Body of pancreas (tissue), 4 donors: Measurements from ENCODE around the gene TMEM154. TPM values are rescaled to one million over a fixed set of nuclear protein-coding genes. Genes with fewer than 3 reads are reported as not detected.

Source experiments
- ATAC-seq: fragments of 150-250 bp; one replicate; pipeline ENCODE4 v1.9.1; 2016
- DNase-seq, 4 donors: peaks; one replicate each; pipeline ENCODE4 v3.0.0-alpha.2; 2019
- H3K27ac ChIP-seq, 4 donors: fragments of 200-600 bp; sonication (generic); 1 replicate in 3 of 4; 2 replicates in 1 of 4; pipeline versions ENCODE4 v1.5.1 to v1.6.1; 2016 to 2019; ENCODE audit warnings: mild to moderate bottlenecking in 1 of 4, mixed read lengths in 1 of 4, moderate library complexity in 1 of 4
- H3K27me3 ChIP-seq, 2 donors: fragments of 200-600 bp; sonication (generic); one replicate each; pipeline ENCODE4 v1.6.0; 2016; ENCODE audit warnings: mild to moderate bottlenecking in 1 of 2
- H3K36me3 ChIP-seq, 2 donors: fragments of 200-600 bp; sonication (generic); replicated peaks in 1 of 2; 2 replicates each; pipeline ENCODE4 v1.5.1; 2016; ENCODE audit warnings: low read depth in 2 of 2; ENCODE audit not compliant: insufficient read depth in 1 of 2
- H3K4me1 ChIP-seq: fragments of 200-600 bp; sonication (generic); one replicate; pipeline ENCODE4 v1.6.0; 2016
- H3K4me3 ChIP-seq, 2 donors: fragments of 200-600 bp; sonication (generic); 1 replicate in 1 of 2; 2 replicates in 1 of 2; pipeline ENCODE4 v1.5.1; 2016 to 2019
- H3K9me3 ChIP-seq, 3 donors: fragments of 200-600 bp; sonication (generic); 1 replicate in 2 of 3; 2 replicates in 1 of 3; pipeline ENCODE4 v1.5.1; 2016
- CTCF ChIP-seq, 7 experiments: fragments of 450-650 bp in 4 of 7; fragments of 200-600 bp in 3 of 7; sonication (generic) in 3 of 7; IDR thresholded peaks; one replicate each; pipeline ENCODE4 v1.5.1; 2016 to 2019; ENCODE audit warnings: antibody characterized with exemption in 7 of 7
- POLR2A ChIP-seq, 3 donors: fragments of 450-650 bp; IDR thresholded peaks; one replicate each; pipeline ENCODE4 v1.6.1; 2016; ENCODE audit warnings: antibody characterized with exemption in 3 of 3, mild to moderate bottlenecking in 2 of 3
- WGBS, 2 donors: methylation state at CpG; one replicate each; pipeline ENCODE4 v1.1.5; 2017; 5-methylcytosine and 5-hydroxymethylcytosine counted together
- intact Hi-C: fragments of 100-400 bp; cut with DNase I; formaldehyde crosslinking; loops from one replicate; pipeline ENCODE4 v1.15.1; 2023
- total RNA-seq, 2 donors: library from RNA; depleted of rRNA; stranded (reverse); fragments of >200 nt; gene quantifications; one replicate each; pipeline ENCODE4 v1.1.0, GENCODE V29; 2016

Gene TMEM154
- total RNA-seq, 2 donors from 2014 or later: under 0.01 to 0.52 TPM

DNA sequence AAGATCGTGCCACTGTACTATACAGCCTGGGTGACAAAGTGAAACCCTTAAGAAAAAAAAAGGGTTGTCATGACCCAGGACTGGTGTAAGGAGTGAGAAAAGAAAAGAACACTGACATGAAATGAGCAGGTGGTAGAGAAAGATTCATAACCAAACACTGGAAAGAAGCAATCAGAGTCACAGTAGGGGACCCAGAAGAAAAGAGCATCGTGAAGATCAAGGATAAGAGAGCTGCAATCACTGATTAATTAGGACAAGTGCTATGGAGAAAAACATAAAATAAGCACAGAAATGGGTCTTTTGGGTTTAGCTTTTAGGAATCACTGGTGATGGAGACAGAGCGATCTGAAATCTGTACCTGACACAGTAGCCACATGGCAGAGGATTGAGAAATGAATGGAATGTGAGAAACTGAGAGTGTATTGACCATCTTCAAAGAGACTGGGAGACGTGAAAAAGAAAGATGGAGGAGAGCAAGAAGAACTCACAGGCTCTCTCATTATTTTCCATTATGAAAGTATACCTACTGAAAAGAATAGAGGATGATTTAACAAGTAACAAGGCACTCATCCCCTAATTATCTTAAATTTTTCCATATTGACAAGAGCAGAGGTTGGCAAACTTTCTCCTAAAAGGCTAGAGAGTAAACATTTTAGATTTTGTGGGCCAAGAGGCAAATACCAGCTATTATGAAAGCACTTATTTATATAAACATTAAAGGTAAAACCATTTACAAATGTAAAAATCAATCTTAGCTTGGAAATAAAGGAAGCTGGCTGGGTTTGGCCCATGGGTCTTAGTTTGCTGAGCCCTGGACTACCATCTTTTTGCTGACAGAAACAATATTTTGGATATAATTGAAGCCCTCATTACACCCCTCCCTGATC is 7.3 kb downstream of the TMEM154 start:
- Histone ChIP-seq H3K9me3 (no peaks in the 10 kb centered on the region), H3K4me3 (no peak overlapping the region), H3K27me3 (peaks cover 0 to 2% of the 10 kb centered on the region in 2 donors), H3K36me3 (no peaks in the 10 kb centered on the region), H3K4me1 (no peaks in the 10 kb centered on the region), H3K27ac (no peak overlapping the region)
- intact Hi-C loops: no loop called here
- ATAC-seq (no peak), DNase-seq (no peak)
- TF ChIP-seq CTCF (IDR thresholded peaks at IDR 0.05) (no peak), POLR2A (IDR thresholded peaks at IDR 0.05) (no peak)
- WGBS, 2 donors: 73 to 74% methylated on average over 4 of the region's 4 CpGs

DNA sequence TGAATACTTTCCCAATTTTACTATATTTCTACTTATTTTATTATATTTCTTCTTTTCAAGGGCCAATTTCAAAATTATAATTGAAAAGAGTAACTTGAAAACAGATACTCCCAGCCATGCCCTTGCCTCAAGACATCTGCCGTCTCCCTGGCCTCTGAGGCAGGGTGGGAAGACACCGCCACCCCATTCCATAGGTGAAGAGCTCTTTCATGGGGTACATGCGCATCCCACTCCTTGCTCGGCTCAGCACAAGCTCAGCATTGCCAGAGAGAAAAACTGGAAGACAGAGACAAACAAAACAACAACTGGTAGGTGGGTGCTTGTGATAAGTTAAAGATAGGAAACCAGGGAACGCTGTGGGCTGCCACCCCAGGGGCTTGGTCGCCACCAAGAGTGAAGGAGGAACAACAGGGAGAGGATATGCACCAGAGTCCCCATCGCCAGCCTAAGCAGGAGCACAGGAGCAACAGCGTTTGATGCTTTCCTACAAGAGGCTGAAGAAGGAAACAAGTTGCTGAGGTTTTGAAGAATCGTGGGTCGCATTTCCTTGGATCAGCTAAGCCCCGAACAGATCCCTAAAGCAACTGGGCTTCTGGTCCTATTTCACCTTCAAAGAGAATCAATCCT is 11.3 kb downstream of the TMEM154 start:
- no peak for DNase-seq
- Histone ChIP-seq H3K9me3 (no peaks in the 10 kb centered on the region), H3K4me3 (no peak overlapping the region), H3K4me1 (no peaks in the 10 kb centered on the region), H3K27ac (no peak overlapping the region), H3K27me3 (peaks cover 0 to 2% of the 10 kb centered on the region in 2 donors), H3K36me3 (no peaks in the 10 kb centered on the region)
- TF ChIP-seq POLR2A (IDR thresholded peaks at IDR 0.05): no peak
- no peak for TF ChIP-seq CTCF (IDR thresholded peaks at IDR 0.05)
- WGBS, 2 donors: 79 to 81% methylated on average over 11 of the region's 11 CpGs
- intact Hi-C loops: no loop called here
- ATAC-seq: no peak

DNA sequence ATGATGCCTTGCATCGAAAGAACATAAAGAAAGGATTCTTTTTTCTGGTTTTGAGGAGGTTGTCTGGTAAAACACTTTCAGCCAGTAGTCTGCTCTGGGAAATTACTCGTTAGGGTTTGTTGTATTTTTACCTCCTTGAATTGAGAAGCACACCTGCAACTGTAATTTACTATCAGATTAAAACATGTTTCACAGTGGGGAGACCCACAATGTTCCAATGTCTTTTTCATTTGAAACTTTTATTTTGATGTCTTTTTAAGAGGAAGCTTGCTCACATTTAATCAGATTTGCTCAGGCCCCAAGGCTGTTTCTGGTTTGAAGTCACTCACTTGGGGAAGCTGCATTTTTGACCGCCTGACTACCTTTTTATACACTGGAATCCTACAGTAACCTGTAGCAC is 12.0 kb downstream of the TMEM154 start:
- no peak for TF ChIP-seq CTCF (IDR thresholded peaks at IDR 0.05)
- no peak for TF ChIP-seq POLR2A (IDR thresholded peaks at IDR 0.05)
- intact Hi-C loops: no loop called here
- no peaks in the 10 kb centered on the region for H3K36me3 ChIP-seq
- no peak for DNase-seq
- no peak for ATAC-seq
- no peak overlapping the region for H3K4me3 ChIP-seq
- H3K4me1 ChIP-seq: no peaks in the 10 kb centered on the region
- peaks cover 0 to 2% of the 10 kb centered on the region in 2 donors for H3K27me3 ChIP-seq
- H3K27ac ChIP-seq: no peak overlapping the region
- WGBS, 2 donors: 77 to 80% methylated on average over 3 of the region's 3 CpGs
- no peaks in the 10 kb centered on the region for H3K9me3 ChIP-seq

DNA sequence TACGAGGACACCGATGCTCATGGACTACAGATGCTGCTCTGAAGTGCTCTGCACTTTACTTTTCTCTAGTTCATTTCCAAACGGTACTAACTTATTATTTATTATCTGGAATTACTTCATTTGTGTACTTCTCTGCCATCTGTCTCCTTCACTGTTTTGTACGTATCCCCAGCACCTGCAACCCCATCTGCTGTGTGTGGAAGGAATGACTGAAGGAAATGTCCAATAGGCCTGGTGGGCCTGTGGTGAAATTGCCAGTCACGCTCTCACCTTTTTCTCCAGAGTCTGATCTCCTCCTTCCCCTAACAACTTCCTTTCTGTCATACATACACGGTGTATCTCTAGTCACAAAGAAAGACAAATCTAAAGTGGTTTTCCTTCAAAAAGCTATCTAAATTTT is 12.9 kb downstream of the TMEM154 start:
- H3K27me3 ChIP-seq: peaks cover 0 to 2% of the 10 kb centered on the region in 2 donors
- intact Hi-C loops: no loop called here
- no peaks in the 10 kb centered on the region for H3K4me1 ChIP-seq
- DNase-seq (no peak), ATAC-seq (no peak)
- H3K9me3 ChIP-seq: no peaks in the 10 kb centered on the region
- 68 to 81% methylated on average over 6 of the region's 6 CpGs for WGBS, 2 donors
- H3K27ac ChIP-seq: no peak overlapping the region
- no peaks in the 10 kb centered on the region for H3K36me3 ChIP-seq
- TF ChIP-seq POLR2A (IDR thresholded peaks at IDR 0.05) (no peak), CTCF (IDR thresholded peaks at IDR 0.05) (no peak)
- no peak overlapping the region for H3K4me3 ChIP-seq
